Measurements from ENCODE around the gene C22orf42. TPM values are rescaled to one million over a fixed set of nuclear protein-coding genes. Genes with fewer than 3 reads are reported as not detected.

Gene C22orf42
- total RNA-seq, 2 donors from 2014 or later: 0.20 TPM; not detected in 1

GRCh38 chr22:32204856-32205722 is 46.0 kb upstream of the C22orf42 start, which contains the start of gene RFPL2:
Gene RFPL2, minus strand, starts transcription at chr22:32205073. Its CDS starts 2,622 bp downstream, at chr22:32202451.
- peaks cover 32% of the 10 kb centered on the region for H3K27me3 Mint-ChIP-seq (ENCODE audit: insufficient read depth)
- WGBS, 2 experiments (ENCODE audit: insufficient coverage in 1 of 2, insufficient read length in 1 of 2): 2 to 16% methylated on average over 15 to 41 of the region's 41 CpGs

GRCh38 chr22:32204040-32204855 is 45.1 kb upstream of the C22orf42 start:
- H3K9me3 Mint-ChIP-seq: no peaks in the 10 kb centered on the region
- peak overlapping the region; percentile 85 for H3K4me3 ChIP-seq (ENCODE audit: low read length)
- TF ChIP-seq CTCF (conservative IDR thresholded peaks at IDR 0.05): peak; percentile 21
- H3K27ac ChIP-seq (ENCODE audit: low read depth, low read length): no peak overlapping the region
- peaks cover 22% of the 10 kb centered on the region for H3K36me3 ChIP-seq (ENCODE audit: control insufficient read depth, insufficient read depth, low read length)
- H3K4me1 ChIP-seq (ENCODE audit: control insufficient read depth, insufficient read depth, low read length): peaks cover 22% of the 10 kb centered on the region
- peaks cover 11% of the 10 kb centered on the region for H3K36me3 Mint-ChIP-seq (ENCODE audit: low read depth)
- peaks cover 32% of the 10 kb centered on the region for H3K27me3 Mint-ChIP-seq (ENCODE audit: insufficient read depth)
- H3K9ac ChIP-seq (ENCODE audit: extremely low read depth, low read length, poor library complexity, severe bottlenecking): peak overlapping the region; percentile 42
- H3K9me3 ChIP-seq (ENCODE audit: control insufficient read depth, low read length): no peaks in the 10 kb centered on the region
- peak overlapping the region; percentile 89 for H3K27ac Mint-ChIP-seq
- peak overlapping the region; percentile 79 for H3K4me3 Mint-ChIP-seq
- H3K4me1 Mint-ChIP-seq: peaks cover 34% of the 10 kb centered on the region
- WGBS, 2 experiments (ENCODE audit: insufficient coverage in 1 of 2, insufficient read length in 1 of 2): 26 to 32% methylated on average over 22 to 42 of the region's 42 CpGs
- peak; percentile 86 for DNase-seq
- H3K27me3 ChIP-seq (ENCODE audit: control insufficient read depth, insufficient read depth, low read length, poor library complexity, severe bottlenecking): no peaks in the 10 kb centered on the region

More at GRCh38 chr22:32204856-32205722, 46.0 kb upstream of the C22orf42 start, which contains the start of gene RFPL2:
- H3K27ac Mint-ChIP-seq: peak within 1 kb of the TSS; percentile 89
- peaks cover 32% of the 10 kb centered on the region for H3K4me1 Mint-ChIP-seq
- peak within 1 kb of the TSS; percentile 85 for H3K4me3 ChIP-seq (ENCODE audit: low read length)
- no peaks in the 10 kb centered on the region for H3K9me3 ChIP-seq (ENCODE audit: control insufficient read depth, low read length)
- peaks cover 14% of the 10 kb centered on the region for H3K36me3 Mint-ChIP-seq (ENCODE audit: low read depth)
- peak within 1 kb of the TSS; percentile 42 for H3K9ac ChIP-seq (ENCODE audit: extremely low read depth, low read length, poor library complexity, severe bottlenecking)
- TF ChIP-seq CTCF (conservative IDR thresholded peaks at IDR 0.05): peak; percentile 27
- no peaks in the 10 kb centered on the region for H3K27me3 ChIP-seq (ENCODE audit: control insufficient read depth, insufficient read depth, low read length, poor library complexity, severe bottlenecking)
- DNase-seq: peak; percentile 94
- no peaks in the 10 kb centered on the region for H3K9me3 Mint-ChIP-seq
- peaks cover 22% of the 10 kb centered on the region for H3K4me1 ChIP-seq (ENCODE audit: control insufficient read depth, insufficient read depth, low read length)
- H3K4me3 Mint-ChIP-seq: peak within 1 kb of the TSS; percentile 79
- H3K36me3 ChIP-seq (ENCODE audit: control insufficient read depth, insufficient read depth, low read length): peaks cover 29% of the 10 kb centered on the region
- no peak within 1 kb of the TSS for H3K27ac ChIP-seq (ENCODE audit: low read depth, low read length)
